C4-2B (cell line): ENCODE results near the gene SLC24A3.

Source experiments
- ZFX ChIP-seq: fragments of 450-650 bp; IDR thresholded peaks from 2 replicates; pipeline ENCODE4 v1.6.1; 2017
- TF ChIP-seq, protein P1 (sequence below): fragments of 450-650 bp; conservative IDR thresholded peaks from 2 replicates; pipeline ENCODE4 v1.5.1; 2017; ENCODE audit warnings: mild to moderate bottlenecking

DNA sequence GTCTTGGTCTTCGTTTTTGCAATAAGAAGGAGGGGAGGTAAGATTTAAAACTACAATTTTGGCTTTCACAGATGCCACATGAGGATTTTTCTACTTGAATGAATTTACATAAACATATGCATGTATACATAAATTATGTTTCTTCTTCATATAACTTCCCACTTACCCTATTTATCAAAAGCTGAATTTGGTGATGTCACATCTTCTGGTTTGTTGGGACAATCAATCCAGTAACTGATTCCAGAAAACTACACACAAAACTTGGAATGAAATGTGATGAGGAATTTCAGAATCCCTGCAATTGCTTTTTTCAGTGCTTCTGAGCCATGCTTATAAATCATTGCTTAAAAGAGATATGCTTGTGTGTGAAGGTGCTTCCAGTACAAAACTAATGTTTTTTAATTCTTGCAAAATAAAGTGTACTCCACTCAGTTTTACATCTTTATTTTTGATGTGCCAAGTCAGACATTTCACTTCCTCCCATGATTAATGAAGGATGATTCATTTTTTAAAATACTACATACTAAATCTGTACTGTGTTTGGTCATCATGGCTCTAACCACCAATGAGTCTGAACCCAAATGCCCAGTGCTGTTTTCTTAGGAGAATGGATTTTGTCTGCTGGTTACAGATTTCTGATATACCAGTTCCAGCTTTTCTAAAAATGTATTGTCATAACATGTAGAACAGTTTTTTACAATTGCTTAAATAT, 513.5 kb downstream of the SLC24A3 start:
- TF ChIP-seq, protein P1, sequence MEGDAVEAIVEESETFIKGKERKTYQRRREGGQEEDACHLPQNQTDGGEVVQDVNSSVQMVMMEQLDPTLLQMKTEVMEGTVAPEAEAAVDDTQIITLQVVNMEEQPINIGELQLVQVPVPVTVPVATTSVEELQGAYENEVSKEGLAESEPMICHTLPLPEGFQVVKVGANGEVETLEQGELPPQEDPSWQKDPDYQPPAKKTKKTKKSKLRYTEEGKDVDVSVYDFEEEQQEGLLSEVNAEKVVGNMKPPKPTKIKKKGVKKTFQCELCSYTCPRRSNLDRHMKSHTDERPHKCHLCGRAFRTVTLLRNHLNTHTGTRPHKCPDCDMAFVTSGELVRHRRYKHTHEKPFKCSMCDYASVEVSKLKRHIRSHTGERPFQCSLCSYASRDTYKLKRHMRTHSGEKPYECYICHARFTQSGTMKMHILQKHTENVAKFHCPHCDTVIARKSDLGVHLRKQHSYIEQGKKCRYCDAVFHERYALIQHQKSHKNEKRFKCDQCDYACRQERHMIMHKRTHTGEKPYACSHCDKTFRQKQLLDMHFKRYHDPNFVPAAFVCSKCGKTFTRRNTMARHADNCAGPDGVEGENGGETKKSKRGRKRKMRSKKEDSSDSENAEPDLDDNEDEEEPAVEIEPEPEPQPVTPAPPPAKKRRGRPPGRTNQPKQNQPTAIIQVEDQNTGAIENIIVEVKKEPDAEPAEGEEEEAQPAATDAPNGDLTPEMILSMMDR: no peak
- no peak for TF ChIP-seq ZFX
